Stomach (tissue), 9 donors: ENCODE measurements around the gene DOCK4. TPM values are rescaled to one million over a fixed set of nuclear protein-coding genes. Genes with fewer than 3 reads are reported as not detected.
"Not testable (repeated sequence)": the region's sequence is repeated elsewhere in the genome, so short reads cannot be mapped to it uniquely, and the experiment has no call there.

Experiments used
- DNase-seq, 2 donors: peaks; one replicate each; pipeline versions ENCODE4 v3.0.0 to v3.0.0-alpha.2; 2013 to 2019
- H3K27ac ChIP-seq, 5 donors: fragments of 200-600 bp in 4 of 5; sonication (generic) in 4 of 5; one replicate each; pipeline ENCODE4 v1.5.1; 2013 to 2019; ENCODE audit warnings: mild to moderate bottlenecking in 1 of 5, moderate library complexity in 1 of 5
- H3K27me3 ChIP-seq, 3 donors: fragments of 200-600 bp; sonication (generic); one replicate each; pipeline ENCODE4 v1.5.1; 2017 to 2019; ENCODE audit warnings: mixed run types in 1 of 3
- H3K36me3 ChIP-seq, 4 donors: fragments of 200-600 bp; sonication (generic); 1 replicate in 3 of 4; 2 replicates in 1 of 4; pipeline ENCODE4 v1.5.1; 2016 to 2019
- H3K4me1 ChIP-seq, 4 donors: fragments of 200-600 bp; sonication (generic); one replicate each; pipeline ENCODE4 v1.5.1; 2016 to 2019
- H3K4me3 ChIP-seq, 4 donors: fragments of 200-600 bp; sonication (generic) in 3 of 4; one replicate each; pipeline ENCODE4 v1.5.1; 2016 to 2019; ENCODE audit warnings: mild to moderate bottlenecking in 1 of 4
- H3K9me3 ChIP-seq, 4 donors: fragments of 200-600 bp; sonication (generic); one replicate each; pipeline ENCODE4 v1.5.1; 2016 to 2019
- EP300 ChIP-seq: sonication (generic); formaldehyde crosslinking; IDR thresholded peaks from one replicate; pipeline ENCODE4 v1.6.1; 2017; ENCODE audit warnings: antibody characterized with exemption
- POLR2A ChIP-seq, 4 donors: fragments of 450-650 bp; IDR thresholded peaks; one replicate each; pipeline ENCODE4 v1.6.1; 2016; ENCODE audit warnings: antibody characterized with exemption in 4 of 4, control low read depth in 2 of 4, mild to moderate bottlenecking in 1 of 4, moderate library complexity in 1 of 4
- POLR2AphosphoS5 ChIP-seq, 3 donors: sonication (generic); formaldehyde crosslinking; IDR thresholded peaks; one replicate each; pipeline ENCODE4 v1.6.1; 2016; ENCODE audit warnings: antibody characterized with exemption in 3 of 3
- WGBS, 5 donors: extraction: QIAGEN DNeasy Blood & Tissue Kit in 3 of 5; methylation state at CpG; one replicate each; pipeline versions ENCODE4 v1.1.5 to v1.1.7; 2013 to 2018; 5-methylcytosine and 5-hydroxymethylcytosine counted together
- intact Hi-C: fragments of 100-400 bp; cut with DNase I; formaldehyde crosslinking; loops from one replicate; pipeline ENCODE4 v1.15.1; 2023; ENCODE audit warnings: low total_unique reads
- polyA plus RNA-seq, 3 donors: library from polyadenylated mRNA; stranded (reverse); fragments of 200-250 nt; gene quantifications; one replicate each; pipeline ENCODE4 v1.2.3, GENCODE V29; 2013
- total RNA-seq, 5 donors: library from RNA; depleted of rRNA; stranded (reverse); fragments of >200 nt; gene quantifications; one replicate each; pipeline versions ENCODE4 v1.1.0 to v1.2.3, GENCODE V29; 2014 to 2016
- TF ChIP-seq, protein P1 (sequence below), 7 experiments: fragments of 450-650 bp in 4 of 7; fragments of 200-600 bp in 3 of 7; sonication (generic) in 3 of 7; IDR thresholded peaks; one replicate each; pipeline ENCODE4 v1.5.1; 2016 to 2019; ENCODE audit warnings: antibody characterized with exemption in 7 of 7, control low read depth in 2 of 7, mild to moderate bottlenecking in 1 of 7
- donor health status: healthy with polysubstance abuse.
- donor health status: Bipolar disorder and iron deficiency.
- donor health status: healthy.

DOCK4 gene
- total and polyA plus RNA-seq, 8 donors = 1.1 to 54.9 (median 16.4) TPM

DNA sequence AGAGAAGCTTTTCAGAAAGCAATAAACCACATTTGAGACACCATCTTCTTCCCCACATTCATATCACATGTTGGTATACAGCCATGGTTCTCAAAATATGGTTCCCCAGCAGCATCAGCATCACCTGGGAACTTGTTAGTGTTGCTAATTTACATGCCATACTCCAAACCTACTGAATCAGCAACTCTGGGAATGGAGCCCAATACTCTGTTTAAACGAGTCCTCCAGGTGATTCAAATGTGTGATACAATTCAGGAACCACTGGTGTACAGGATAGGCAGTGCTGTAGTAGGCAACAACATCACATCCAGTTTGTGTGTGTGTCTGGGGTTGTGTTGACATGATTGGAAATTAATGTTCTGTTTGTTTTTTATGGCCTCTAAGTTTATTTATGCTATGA lies 48.0 kb upstream of the DOCK4 start:
- WGBS, 5 donors = 21 to 44% (median 26%) methylated on average over 1 of the region's 1 CpG
- intact Hi-C loops = no loop called here
- no peak for TF ChIP-seq POLR2A (IDR thresholded peaks at IDR 0.05)
- no peak for TF ChIP-seq EP300
- no peak for TF ChIP-seq POLR2AphosphoS5 (IDR thresholded peaks at IDR 0.05)
- TF ChIP-seq, protein P1, sequence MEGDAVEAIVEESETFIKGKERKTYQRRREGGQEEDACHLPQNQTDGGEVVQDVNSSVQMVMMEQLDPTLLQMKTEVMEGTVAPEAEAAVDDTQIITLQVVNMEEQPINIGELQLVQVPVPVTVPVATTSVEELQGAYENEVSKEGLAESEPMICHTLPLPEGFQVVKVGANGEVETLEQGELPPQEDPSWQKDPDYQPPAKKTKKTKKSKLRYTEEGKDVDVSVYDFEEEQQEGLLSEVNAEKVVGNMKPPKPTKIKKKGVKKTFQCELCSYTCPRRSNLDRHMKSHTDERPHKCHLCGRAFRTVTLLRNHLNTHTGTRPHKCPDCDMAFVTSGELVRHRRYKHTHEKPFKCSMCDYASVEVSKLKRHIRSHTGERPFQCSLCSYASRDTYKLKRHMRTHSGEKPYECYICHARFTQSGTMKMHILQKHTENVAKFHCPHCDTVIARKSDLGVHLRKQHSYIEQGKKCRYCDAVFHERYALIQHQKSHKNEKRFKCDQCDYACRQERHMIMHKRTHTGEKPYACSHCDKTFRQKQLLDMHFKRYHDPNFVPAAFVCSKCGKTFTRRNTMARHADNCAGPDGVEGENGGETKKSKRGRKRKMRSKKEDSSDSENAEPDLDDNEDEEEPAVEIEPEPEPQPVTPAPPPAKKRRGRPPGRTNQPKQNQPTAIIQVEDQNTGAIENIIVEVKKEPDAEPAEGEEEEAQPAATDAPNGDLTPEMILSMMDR (IDR thresholded peaks at IDR 0.05) = no peak
- no peak overlapping the region for H3K4me3 ChIP-seq
- no peak overlapping the region for H3K27ac ChIP-seq
- DNase-seq = no peak
- H3K36me3 ChIP-seq = no peaks in the 10 kb centered on the region
- peaks cover 0 to 33% (median 17%) of the 10 kb centered on the region in 4 donors for H3K4me1 ChIP-seq
- H3K9me3 ChIP-seq = no peaks in the 10 kb centered on the region
- H3K27me3 ChIP-seq = no peaks in the 10 kb centered on the region

DNA sequence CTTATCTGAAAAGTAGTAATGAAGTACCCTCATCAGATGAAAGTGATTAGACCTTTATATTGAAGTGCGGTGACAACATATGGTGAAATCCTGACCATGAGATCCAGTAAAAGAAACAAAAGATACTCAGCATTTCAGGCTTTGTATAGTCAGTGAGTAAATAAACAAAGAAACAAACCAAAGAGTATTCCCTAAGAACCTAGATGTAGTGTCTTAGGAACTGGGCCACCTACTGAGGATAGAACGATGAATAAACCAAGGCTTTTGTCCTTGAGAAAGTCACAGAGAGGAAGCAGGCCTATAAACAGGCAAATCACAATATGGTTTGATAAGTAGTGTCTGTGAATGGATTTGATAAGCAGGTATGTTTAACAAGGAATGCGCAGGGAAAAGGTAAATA lies 46.5 kb upstream of the DOCK4 start:
- DNase-seq = no peak
- intact Hi-C loops = no loop called here
- no peaks in the 10 kb centered on the region for H3K36me3 ChIP-seq
- 68 to 82% (median 71%) methylated on average over 3 of the region's 3 CpGs for WGBS, 5 donors
- H3K27ac ChIP-seq = no peak overlapping the region
- H3K27me3 ChIP-seq = no peaks in the 10 kb centered on the region
- no peaks in the 10 kb centered on the region for H3K9me3 ChIP-seq
- TF ChIP-seq POLR2A (IDR thresholded peaks at IDR 0.05) (no peak), POLR2AphosphoS5 (IDR thresholded peaks at IDR 0.05) (no peak), EP300 (no peak)
- TF ChIP-seq, protein P1 (IDR thresholded peaks at IDR 0.05) = no peak
- peaks cover 0 to 27% (median 14%) of the 10 kb centered on the region in 4 donors for H3K4me1 ChIP-seq
- H3K4me3 ChIP-seq = no peak overlapping the region

DNA sequence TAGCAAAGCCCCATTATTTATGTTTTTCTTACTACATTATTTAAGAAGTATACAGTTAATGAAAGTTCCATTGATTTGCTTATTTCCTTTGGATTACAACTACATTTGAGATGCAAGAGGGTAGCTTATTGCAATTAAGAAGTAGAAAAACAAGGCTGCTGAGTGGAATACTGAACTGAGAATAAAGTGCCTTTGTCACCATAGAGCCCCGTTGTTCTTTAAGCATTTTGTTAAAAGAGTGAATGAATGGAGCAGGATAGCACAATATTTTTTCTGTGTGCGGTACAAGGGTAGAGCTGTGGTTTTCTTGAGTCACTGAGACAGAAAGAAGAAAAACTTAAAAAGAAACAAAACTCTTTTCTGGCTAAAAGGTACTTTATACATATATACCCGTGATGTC lies 45.9 kb upstream of the DOCK4 start:
- H3K36me3 ChIP-seq = no peaks in the 10 kb centered on the region
- intact Hi-C loops = no loop called here
- H3K4me3 ChIP-seq = no peak overlapping the region
- H3K4me1 ChIP-seq = peaks cover 0 to 21% (median 11%) of the 10 kb centered on the region in 4 donors
- H3K27ac ChIP-seq = no peak overlapping the region
- H3K27me3 ChIP-seq = no peaks in the 10 kb centered on the region
- no peak for DNase-seq
- H3K9me3 ChIP-seq = no peaks in the 10 kb centered on the region
- TF ChIP-seq EP300 = no peak
- no peak for TF ChIP-seq POLR2AphosphoS5 (IDR thresholded peaks at IDR 0.05)
- TF ChIP-seq, protein P1 (IDR thresholded peaks at IDR 0.05) = no peak
- TF ChIP-seq POLR2A (IDR thresholded peaks at IDR 0.05) = no peak
- WGBS, 5 donors = 76 to 92% (median 89%) methylated on average over 3 of the region's 3 CpGs

DNA sequence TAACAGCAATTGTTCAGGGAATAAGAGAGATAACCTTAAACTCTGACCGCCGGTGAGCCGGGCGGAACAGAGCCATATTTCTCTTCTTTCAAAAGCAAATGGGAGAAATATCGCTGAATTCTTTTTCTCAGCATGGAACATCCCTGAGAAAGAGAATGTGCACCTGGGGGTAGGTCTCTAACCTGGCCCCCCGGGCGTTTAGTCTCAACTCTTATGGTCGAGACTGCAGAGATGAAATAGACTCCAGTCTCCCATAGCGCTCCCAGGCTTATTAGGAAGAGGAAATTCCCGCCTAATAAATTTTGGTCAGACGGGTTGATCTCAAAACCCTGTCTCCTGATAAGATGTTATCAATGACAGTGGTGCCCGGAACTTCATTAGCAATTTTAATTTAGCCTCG lies 43.8 kb upstream of the DOCK4 start:
- intact Hi-C loops, H3K9me3 ChIP-seq, DNase-seq, H3K27me3 ChIP-seq, H3K27ac ChIP-seq, H3K4me3 ChIP-seq, H3K36me3 ChIP-seq: not testable (repeated sequence)
- H3K4me1 ChIP-seq = peaks cover 0 to 13% (median 5%) of the 10 kb centered on the region in 4 donors
- WGBS, 5 donors = 73 to 86% (median 78%) methylated on average over 13 of the region's 13 CpGs

DNA sequence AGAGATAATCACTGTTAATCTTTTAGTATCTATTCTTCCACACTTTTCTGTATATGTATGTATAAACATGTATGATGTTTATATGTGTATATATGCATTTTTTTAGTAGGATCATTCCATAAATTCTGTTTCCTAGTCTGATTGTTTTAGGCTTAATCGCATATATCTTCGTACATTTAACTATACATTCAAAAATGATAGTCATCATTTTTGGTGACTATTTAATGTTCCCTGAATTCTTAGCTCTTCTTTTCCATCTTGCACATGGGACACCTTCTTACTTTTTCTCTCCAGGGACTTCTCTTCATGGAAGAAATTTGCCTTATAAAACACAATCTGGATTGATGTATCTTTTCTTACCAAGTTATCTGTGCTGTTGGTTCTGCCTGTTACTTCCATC lies 42.4 kb upstream of the DOCK4 start:
- Histone ChIP-seq H3K27me3 (no peaks in the 10 kb centered on the region), H3K36me3 (no peaks in the 10 kb centered on the region), H3K4me3 (no peak overlapping the region), H3K4me1 (peaks cover 0 to 13% (median 0%) of the 10 kb centered on the region in 4 donors), H3K9me3 (no peaks in the 10 kb centered on the region), H3K27ac (no peak overlapping the region)
- TF ChIP-seq POLR2AphosphoS5 (IDR thresholded peaks at IDR 0.05) (no peak), EP300 (no peak), POLR2A (IDR thresholded peaks at IDR 0.05) (no peak)
- TF ChIP-seq, protein P1 (IDR thresholded peaks at IDR 0.05) = peak in 1 of 7 experiments; percentile 6
- WGBS, 5 donors = 94 to 100% (median 98%) methylated on average over 2 of the region's 2 CpGs
- intact Hi-C loops = no loop called here
- no peak for DNase-seq
